CD4-positive, alpha-beta T cell (primary cell): ENCODE data around the gene OR52E6. TPM values are rescaled to one million over a fixed set of nuclear protein-coding genes. Genes with fewer than 3 reads are reported as not detected.

Experiments
- ATAC-seq: fragments of 200-7000 bp; cut with Tn5 transposase; one replicate; pipeline ENCODE4 v1.10.0; 2022; ENCODE audit warnings: mild to moderate bottlenecking; ENCODE audit not compliant: poor library complexity
- CTCF ChIA-PET: fragments of 350-600 bp; sonication (Branson Sonifier 250); formaldehyde crosslinking; loops from one replicate; lab custom pipeline; 2021; ENCODE audit warnings: antibody characterized with exemption, inconsistent platforms; lab: Charles Lee
- POLR2A ChIA-PET: fragments of 350-600 bp; sonication (Branson Sonifier 250); formaldehyde crosslinking; loops from one replicate; lab custom pipeline; 2021; ENCODE audit warnings: antibody characterized with exemption, inconsistent platforms; lab: Charles Lee
- DNase-seq, 14 experiments: peaks; one replicate each; pipeline ENCODE4 v3.0.0-alpha.2; 2013 to 2020; ENCODE audit warnings: mixed read lengths in 2 of 14
- H3K27ac ChIP-seq, 2 donors: one replicate each; pipeline versions ENCODE4 v1.5.1 to v1.7.0; 2013; ENCODE audit warnings: low read length in 2 of 2, low read depth in 1 of 2, mild to moderate bottlenecking in 1 of 2
- H3K27me3 ChIP-seq, 2 experiments: 1 replicate in 1 of 2; 2 replicates in 1 of 2; pipeline versions ENCODE4 v1.6.1 to v1.7.0; 2013; ENCODE audit warnings: low read length in 2 of 2, control low read depth in 1 of 2, mild to moderate bottlenecking in 1 of 2, moderate library complexity in 1 of 2; ENCODE audit not compliant: insufficient read depth in 2 of 2, control insufficient read depth in 1 of 2
- H3K36me3 ChIP-seq: one replicate; pipeline ENCODE4 v1.6.1; 2013; ENCODE audit warnings: low read length, control low read depth; ENCODE audit not compliant: insufficient read depth
- H3K4me1 ChIP-seq: one replicate; pipeline ENCODE4 v1.6.1; 2013; ENCODE audit warnings: low read length, control low read depth; ENCODE audit not compliant: insufficient read depth
- H3K4me3 ChIP-seq: one replicate; pipeline ENCODE4 v1.5.1; 2013; ENCODE audit warnings: mild to moderate bottlenecking, low read length, moderate library complexity
- H3K9me3 ChIP-seq, 2 experiments: 1 replicate in 1 of 2; 2 replicates in 1 of 2; pipeline versions ENCODE4 v1.6.1 to v1.7.0; 2013; ENCODE audit warnings: low read length in 2 of 2, mild to moderate bottlenecking in 2 of 2, control low read depth in 1 of 2, moderate library complexity in 1 of 2; ENCODE audit not compliant: control insufficient read depth in 1 of 2, insufficient read depth in 1 of 2
- H3K27ac Mint-ChIP-seq: one replicate; pipeline ENCODE4 v1.8.0; 2020; ENCODE audit warnings: mixed read lengths
- H3K27me3 Mint-ChIP-seq: one replicate; pipeline ENCODE4 v1.8.0; 2021; ENCODE audit warnings: mixed read lengths
- H3K36me3 Mint-ChIP-seq: one replicate; pipeline ENCODE4 v1.8.0; 2021; ENCODE audit warnings: low read depth, mixed read lengths
- H3K4me1 Mint-ChIP-seq: one replicate; pipeline ENCODE4 v1.8.0; 2021; ENCODE audit warnings: low read depth, mixed read lengths
- H3K4me3 Mint-ChIP-seq: one replicate; pipeline ENCODE4 v1.8.0; 2020; ENCODE audit warnings: mild to moderate bottlenecking, mixed read lengths
- H3K9me3 Mint-ChIP-seq: one replicate; pipeline ENCODE4 v1.8.0; 2020; ENCODE audit warnings: mixed read lengths
- CTCF ChIP-seq: fragments of 200-600 bp; IDR thresholded peaks from one replicate; pipeline ENCODE4 v1.8.0; 2022; ENCODE audit warnings: antibody characterized with exemption, mild to moderate bottlenecking
- intact Hi-C, 2 experiments: fragments of 100-400 bp; cut with DNase I in 1 of 2; cut with micrococcal nuclease in 1 of 2; formaldehyde crosslinking; loops; one replicate each; pipeline versions ENCODE4 v1.15.1 to v1.9.0; 2023 to 2025; cut with DNase I, micrococcal nuclease
- total RNA-seq, 174 experiments: library from RNA in 2 of 174; stranded (reverse) in 2 of 174; gene quantifications; one replicate each; pipeline ENCODE4 v1.2.3 and lab custom pipeline; 2021 to 2026

The OR52E6 gene
- total RNA-seq, 2 experiments from 2014 or later = not detected

- Mint-ChIP-seq H3K4me3 (no peak overlapping the region), H3K27me3 (peaks cover 32% of the 10 kb centered on the region), H3K9me3 (no peaks in the 10 kb centered on the region), H3K36me3 (no peaks in the 10 kb centered on the region), H3K27ac (no peak overlapping the region), H3K4me1 (no peaks in the 10 kb centered on the region)
- DNase-seq (no peak), ATAC-seq (no peak)
- Histone ChIP-seq H3K27me3 (peaks cover 0 to 4% of the 10 kb centered on the region in 2 experiments), H3K4me3 (no peak overlapping the region), H3K9me3 (no peaks in the 10 kb centered on the region), H3K4me1 (no peaks in the 10 kb centered on the region), H3K27ac (no peak overlapping the region), H3K36me3 (no peaks in the 10 kb centered on the region)
- ChIA-PET POLR2A (no interaction called here), CTCF (no interaction called here)
- no peak for TF ChIP-seq CTCF
- intact Hi-C loops = loop anchor here in 1 of 2 experiments (10.0 kb wide), 1 partner anchor 1702 kb away; no protein-coding TSS in a partner anchor
Observed at GRCh38 chr11:5887172-5887571, 45.5 kb upstream of the OR52E6 start.

GRCh38 chr11:5881756-5882155 is 40.1 kb upstream of the OR52E6 start:
- Mint-ChIP-seq H3K36me3 (no peaks in the 10 kb centered on the region), H3K4me1 (no peaks in the 10 kb centered on the region), H3K27me3 (peaks cover 12% of the 10 kb centered on the region), H3K27ac (no peak overlapping the region), H3K4me3 (no peak overlapping the region), H3K9me3 (no peaks in the 10 kb centered on the region)
- DNase-seq = no peak
- TF ChIP-seq CTCF = no peak
- Histone ChIP-seq H3K4me3 (no peak overlapping the region), H3K27me3 (peaks cover 0 to 4% of the 10 kb centered on the region in 2 experiments), H3K9me3 (no peaks in the 10 kb centered on the region), H3K4me1 (no peaks in the 10 kb centered on the region), H3K36me3 (no peaks in the 10 kb centered on the region), H3K27ac (no peak overlapping the region)
- CTCF ChIA-PET = interaction anchor here (1.6 kb wide), 1 partner anchor 9 kb away, joined by 5 read pairs; no protein-coding TSS in a partner anchor
- no peak for ATAC-seq
- intact Hi-C loops = loop anchor here in 1 of 2 experiments (10.0 kb wide), 1 partner anchor 1697 kb away; no protein-coding TSS in a partner anchor
- POLR2A ChIA-PET = no interaction called here

GRCh38 chr11:5880329-5880728 is 38.6 kb upstream of the OR52E6 start, which contains the start of gene OR52E4:
Gene OR52E4 (plus strand): TSS chr11:5880629. CDS start chr11:5884293, 3,664 bp downstream.
- TF ChIP-seq CTCF = no peak
- no peak within 1 kb of the TSS for H3K4me3 ChIP-seq
- no peaks in the 10 kb centered on the region for H3K27me3 ChIP-seq
- ChIA-PET CTCF (no interaction called here), POLR2A (no interaction called here)
- no peak for DNase-seq
- H3K4me1 ChIP-seq = no peaks in the 10 kb centered on the region
- Mint-ChIP-seq H3K27me3 (peaks cover 10% of the 10 kb centered on the region), H3K36me3 (no peaks in the 10 kb centered on the region), H3K4me1 (no peaks in the 10 kb centered on the region), H3K4me3 (no peak within 1 kb of the TSS), H3K27ac (no peak within 1 kb of the TSS), H3K9me3 (no peaks in the 10 kb centered on the region)
- H3K36me3 ChIP-seq = no peaks in the 10 kb centered on the region
- intact Hi-C loops = loop anchor here in 1 of 2 experiments (10.0 kb wide), 1 partner anchor 1696 kb away; no protein-coding TSS in a partner anchor
- no peaks in the 10 kb centered on the region for H3K9me3 ChIP-seq
- no peak for ATAC-seq
- H3K27ac ChIP-seq = no peak within 1 kb of the TSS
